A673 (cell line): ENCODE results near the gene AP3B2. TPM values are rescaled to one million over a fixed set of nuclear protein-coding genes. Genes with fewer than 3 reads are reported as not detected.

Experiments
- BruUV-seq: library from RNA; stranded (reverse); fragments of 400-500 nt; replicated peaks from 2 replicates; lab custom pipeline; 2021; lab: Mats Ljungman, UMichigan
- CTCF ChIA-PET: fragments of 300-600 bp; sonication (Branson Sonifier 250); formaldehyde crosslinking; loops from one replicate; lab custom pipeline; 2022; ENCODE audit warnings: antibody characterized with exemption; lab: Charles Lee
- POLR2A ChIA-PET: fragments of 300-600 bp; sonication (Branson Sonifier 250); formaldehyde crosslinking; loops from one replicate; lab custom pipeline; 2022; ENCODE audit warnings: antibody characterized with exemption; ENCODE audit not compliant: low non-redundant PET; lab: Charles Lee
- DNase-seq: peaks from one replicate; pipeline ENCODE4 v3.0.0-alpha.2; 2015; ENCODE audit warnings: low spot score
- H3K27ac ChIP-seq: fragments of 200-600 bp; sonication (generic); 2 replicates; pipeline ENCODE4 v1.5.1; 2016; ENCODE audit warnings: mixed run types, low read depth, mild to moderate bottlenecking, mixed read lengths, antibody characterized with exemption, low read length; ENCODE audit not compliant: poor library complexity, severe bottlenecking
- H3K27me3 ChIP-seq: fragments of 200-600 bp; sonication (generic); replicated peaks from 2 replicates; pipeline ENCODE4 v1.6.1; 2017; ENCODE audit warnings: mixed run types, low read depth, mild to moderate bottlenecking, mixed read lengths, antibody characterized with exemption, low read length; ENCODE audit not compliant: insufficient read depth, poor library complexity
- H3K36me3 ChIP-seq: fragments of 200-600 bp; sonication (generic); 2 replicates; pipeline ENCODE4 v1.6.1; 2016; ENCODE audit warnings: mixed run types, mild to moderate bottlenecking, mixed read lengths, antibody characterized with exemption, low read length; ENCODE audit not compliant: insufficient read depth, poor library complexity, severe bottlenecking
- H3K4me1 ChIP-seq: fragments of 200-600 bp; sonication (generic); 2 replicates; pipeline ENCODE4 v1.6.1; 2017; ENCODE audit warnings: mixed run types, mild to moderate bottlenecking, mixed read lengths, antibody characterized with exemption, low read length; ENCODE audit not compliant: insufficient read depth, poor library complexity, severe bottlenecking
- H3K4me3 ChIP-seq: fragments of 200-600 bp; sonication (generic); 2 replicates; pipeline ENCODE4 v1.5.1; 2016; ENCODE audit warnings: low read depth, mixed run types, mild to moderate bottlenecking, mixed read lengths, low read length; ENCODE audit not compliant: poor library complexity, severe bottlenecking
- H3K9me3 ChIP-seq: fragments of 200-600 bp; sonication (generic); 2 replicates; pipeline ENCODE4 v1.6.1; 2016; ENCODE audit warnings: mixed run types, low read depth, mild to moderate bottlenecking, mixed read lengths, antibody characterized with exemption, low read length; ENCODE audit not compliant: poor library complexity, severe bottlenecking
- CTCF ChIP-seq: fragments of 300-800, 200-600 bp; sonication (generic); conservative IDR thresholded peaks from 2 replicates; pipeline ENCODE4 v1.5.1; 2017; ENCODE audit warnings: low read depth, mild to moderate bottlenecking, antibody characterized with exemption, low read length, moderate library complexity, mixed read lengths
- EZH2 ChIP-seq: fragments of 200-600 bp; sonication (generic); IDR thresholded peaks from 2 replicates; pipeline ENCODE4 v1.6.1; 2017; ENCODE audit warnings: borderline replicate concordance, low read depth, mild to moderate bottlenecking, mixed read lengths, antibody characterized with exemption, low read length; ENCODE audit not compliant: poor library complexity, severe bottlenecking
- intact Hi-C: fragments of 100-400 bp; cut with micrococcal nuclease; formaldehyde crosslinking; loops from one replicate; pipeline ENCODE4 v1.10.0; 2022; ENCODE audit not compliant: unreplicated experiment
- total RNA-seq: library from RNA; stranded (reverse); gene quantifications from 2 replicates; pipeline ENCODE4 v1.2.3, GENCODE V29; 2021

The AP3B2 gene
- total RNA-seq, 1 experiment from 2014 or later, result 19.0 TPM

- Histone ChIP-seq H3K27me3 (no peaks in the 10 kb centered on the region), H3K4me1 (no peaks in the 10 kb centered on the region), H3K27ac (no peak overlapping the region), H3K4me3 (no peak overlapping the region), H3K36me3 (no peaks in the 10 kb centered on the region), H3K9me3 (no peaks in the 10 kb centered on the region)
- POLR2A ChIA-PET, result no interaction called here
- CTCF ChIA-PET, result no interaction called here
- no peak for TF ChIP-seq EZH2
- TF ChIP-seq CTCF, result no peak
- no TSS peak for BruUV-seq
- intact Hi-C loops, result no loop called here
- DNase-seq, result no peak
Observed at GRCh38 chr15:82666606-82667005, 43.1 kb downstream of the AP3B2 start.

- DNase-seq, result no peak
- CTCF ChIA-PET, result no interaction called here
- POLR2A ChIA-PET, result no interaction called here
- Histone ChIP-seq H3K27me3 (no peaks in the 10 kb centered on the region), H3K4me1 (no peaks in the 10 kb centered on the region), H3K27ac (no peak overlapping the region), H3K9me3 (no peaks in the 10 kb centered on the region), H3K36me3 (no peaks in the 10 kb centered on the region), H3K4me3 (no peak overlapping the region)
- TF ChIP-seq CTCF (no peak), EZH2 (no peak)
- intact Hi-C loops, result loop anchor here (5.0 kb wide), 1 partner anchor 43 kb away; the partner anchor contains the start of gene AP3B2
- no TSS peak for BruUV-seq
Observed at GRCh38 chr15:82664021-82664420, 45.7 kb downstream of the AP3B2 start.

- DNase-seq, result peak; percentile 54
- Histone ChIP-seq H3K9me3 (no peaks in the 10 kb centered on the region), H3K4me3 (no peak overlapping the region), H3K27ac (no peak overlapping the region), H3K27me3 (no peaks in the 10 kb centered on the region), H3K4me1 (no peaks in the 10 kb centered on the region), H3K36me3 (no peaks in the 10 kb centered on the region)
- BruUV-seq, result no TSS peak
- ChIA-PET CTCF (no interaction called here), POLR2A (no interaction called here)
- TF ChIP-seq EZH2 (no peak), CTCF (no peak)
- intact Hi-C loops, result loop anchor here (5.0 kb wide), 1 partner anchor 44 kb away; the partner anchor contains the start of gene AP3B2
Observed at GRCh38 chr15:82663186-82663600, 46.5 kb downstream of the AP3B2 start.
